ENCODE measurements around the gene NLRP3. TPM values are rescaled to one million over a fixed set of nuclear protein-coding genes. Genes with fewer than 3 reads are reported as not detected.
A peak's percentile ranks its signal among the peaks of the same experiment; 100 is the strongest.
"Not testable (repeated sequence)": the region's sequence is repeated elsewhere in the genome, so short reads cannot be mapped to it uniquely, and the experiment has no call there.

NLRP3 gene
- total and polyA plus RNA-seq, 2 donors from 2014 or later: 4.0 TPM; not detected in 1

DNA sequence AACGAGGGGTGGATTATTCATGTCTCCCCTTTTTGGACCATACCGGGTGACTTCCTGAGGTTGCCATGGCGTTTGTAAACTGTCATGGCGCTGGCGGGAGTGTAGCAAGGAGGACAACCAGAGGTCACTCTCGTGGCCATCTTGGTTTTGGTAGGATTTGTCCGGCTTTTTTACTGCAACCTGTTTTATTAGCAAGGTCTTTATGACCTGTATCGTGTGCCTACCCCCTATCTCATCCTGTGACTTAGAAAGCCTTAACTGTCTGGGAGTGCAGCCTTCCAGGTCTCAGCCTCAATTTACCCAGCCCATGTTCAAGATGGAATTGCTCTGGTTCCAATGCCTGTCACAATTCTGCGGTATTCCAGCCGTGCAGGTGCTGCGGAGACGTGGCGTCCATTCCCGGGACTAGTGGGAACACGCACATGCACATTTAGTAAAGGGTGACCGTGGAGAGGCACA lies 44.1 kb upstream of the NLRP3 start:
- Histone ChIP-seq H3K27ac (ENCODE audit: low read depth in 2 of 2, low read length in 2 of 2) (no peak overlapping the region), H3K4me3 (ENCODE audit: low read length in 3 of 3) (no peak overlapping the region), H3K9ac (ENCODE audit: low read length in 3 of 3) (no peak overlapping the region), H3K9me3 (ENCODE audit: control insufficient read depth in 2 of 3, insufficient read depth in 1 of 3, low read length in 3 of 3) (no peaks in the 10 kb centered on the region), H3K36me3 (ENCODE audit: control insufficient read depth in 2 of 3, insufficient read depth in 3 of 3, low read length in 3 of 3) (no peaks in the 10 kb centered on the region), H3K27me3 (ENCODE audit: control insufficient read depth, insufficient read depth, low read length) (no peaks in the 10 kb centered on the region), H3K4me1 (ENCODE audit: control insufficient read depth in 2 of 3, insufficient read depth in 2 of 3, low read depth in 1 of 3, low read length in 3 of 3) (no peaks in the 10 kb centered on the region)
- no peak for FAIRE-seq
- TF ChIP-seq, protein P1, sequence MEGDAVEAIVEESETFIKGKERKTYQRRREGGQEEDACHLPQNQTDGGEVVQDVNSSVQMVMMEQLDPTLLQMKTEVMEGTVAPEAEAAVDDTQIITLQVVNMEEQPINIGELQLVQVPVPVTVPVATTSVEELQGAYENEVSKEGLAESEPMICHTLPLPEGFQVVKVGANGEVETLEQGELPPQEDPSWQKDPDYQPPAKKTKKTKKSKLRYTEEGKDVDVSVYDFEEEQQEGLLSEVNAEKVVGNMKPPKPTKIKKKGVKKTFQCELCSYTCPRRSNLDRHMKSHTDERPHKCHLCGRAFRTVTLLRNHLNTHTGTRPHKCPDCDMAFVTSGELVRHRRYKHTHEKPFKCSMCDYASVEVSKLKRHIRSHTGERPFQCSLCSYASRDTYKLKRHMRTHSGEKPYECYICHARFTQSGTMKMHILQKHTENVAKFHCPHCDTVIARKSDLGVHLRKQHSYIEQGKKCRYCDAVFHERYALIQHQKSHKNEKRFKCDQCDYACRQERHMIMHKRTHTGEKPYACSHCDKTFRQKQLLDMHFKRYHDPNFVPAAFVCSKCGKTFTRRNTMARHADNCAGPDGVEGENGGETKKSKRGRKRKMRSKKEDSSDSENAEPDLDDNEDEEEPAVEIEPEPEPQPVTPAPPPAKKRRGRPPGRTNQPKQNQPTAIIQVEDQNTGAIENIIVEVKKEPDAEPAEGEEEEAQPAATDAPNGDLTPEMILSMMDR (IDR thresholded peaks at IDR 0.05; ENCODE audit: borderline replicate concordance, extremely low read depth, insufficient read depth): no peak
- no peak for DNase-seq
- intact Hi-C loops (cut with DNase I): no loop called here

DNA sequence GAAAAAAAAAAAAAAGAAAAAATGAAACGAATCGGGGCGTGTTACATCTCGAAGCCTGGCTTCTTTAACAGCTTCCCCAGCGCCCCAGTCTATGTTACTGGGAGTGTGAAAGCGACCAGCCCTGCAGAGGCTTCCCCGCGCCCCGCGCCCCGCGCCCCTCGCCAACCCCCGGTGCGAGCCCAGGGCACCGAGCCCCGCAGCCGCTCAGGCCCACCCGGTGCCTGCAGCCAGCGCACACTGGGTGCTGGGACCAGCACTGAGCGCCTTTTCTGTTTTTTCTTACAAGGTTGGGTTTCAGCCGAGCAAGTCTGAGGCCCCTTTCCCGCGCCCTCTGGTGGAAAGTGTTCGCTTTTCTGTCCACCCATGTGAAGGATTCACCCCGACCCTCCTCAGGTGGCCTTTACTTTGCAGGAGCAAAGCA lies 42.2 kb upstream of the NLRP3 start:
- Histone ChIP-seq H3K27me3 (ENCODE audit: control insufficient read depth, insufficient read depth, low read length) (no peaks in the 10 kb centered on the region), H3K4me3 (ENCODE audit: low read length in 3 of 3) (peak overlapping the region in 1 of 3 donors; percentile 41), H3K9ac (ENCODE audit: low read length in 3 of 3) (no peak overlapping the region), H3K27ac (ENCODE audit: low read depth in 2 of 2, low read length in 2 of 2) (no peak overlapping the region), H3K4me1 (ENCODE audit: control insufficient read depth in 2 of 3, insufficient read depth in 2 of 3, low read depth in 1 of 3, low read length in 3 of 3) (no peaks in the 10 kb centered on the region), H3K36me3 (ENCODE audit: control insufficient read depth in 2 of 3, insufficient read depth in 3 of 3, low read length in 3 of 3) (no peaks in the 10 kb centered on the region), H3K9me3 (ENCODE audit: control insufficient read depth in 2 of 3, insufficient read depth in 1 of 3, low read length in 3 of 3) (no peaks in the 10 kb centered on the region)
- DNase-seq (peak in 4 of 5 donors; percentile 55 to 79 (median 66)), FAIRE-seq (no peak)
- intact Hi-C loops (cut with DNase I): no loop called here
- TF ChIP-seq, protein P1 (IDR thresholded peaks at IDR 0.05; ENCODE audit: borderline replicate concordance, extremely low read depth, insufficient read depth): peak; percentile 36

GRCh38 chr1:247374651-247375334 lies 41.2 kb upstream of the NLRP3 start:
- H3K27me3 ChIP-seq (ENCODE audit: control insufficient read depth, insufficient read depth, low read length); H3K4me3 ChIP-seq (ENCODE audit: low read length in 3 of 3); H3K27ac ChIP-seq (ENCODE audit: low read depth in 2 of 2, low read length in 2 of 2); intact Hi-C loops (cut with DNase I); H3K36me3 ChIP-seq (ENCODE audit: control insufficient read depth in 2 of 3, insufficient read depth in 3 of 3, low read length in 3 of 3); H3K9ac ChIP-seq (ENCODE audit: low read length in 3 of 3); DNase-seq; H3K9me3 ChIP-seq (ENCODE audit: control insufficient read depth in 2 of 3, insufficient read depth in 1 of 3, low read length in 3 of 3); H3K4me1 ChIP-seq (ENCODE audit: control insufficient read depth in 2 of 3, insufficient read depth in 2 of 3, low read depth in 1 of 3, low read length in 3 of 3); FAIRE-seq: not testable (repeated sequence)

GRCh38 chr1:247375747-247376146 lies 40.2 kb upstream of the NLRP3 start:
- no peak overlapping the region for H3K4me3 ChIP-seq (ENCODE audit: low read length in 3 of 3)
- no peak overlapping the region for H3K27ac ChIP-seq (ENCODE audit: low read depth in 2 of 2, low read length in 2 of 2)
- FAIRE-seq (no peak), DNase-seq (no peak)
- no peaks in the 10 kb centered on the region for H3K36me3 ChIP-seq (ENCODE audit: control insufficient read depth in 2 of 3, insufficient read depth in 3 of 3, low read length in 3 of 3)
- no peaks in the 10 kb centered on the region for H3K27me3 ChIP-seq (ENCODE audit: control insufficient read depth, insufficient read depth, low read length)
- H3K9me3 ChIP-seq (ENCODE audit: control insufficient read depth in 2 of 3, insufficient read depth in 1 of 3, low read length in 3 of 3): peaks cover 0 to 3% (median 0%) of the 10 kb centered on the region in 3 donors
- intact Hi-C loops (cut with DNase I): no loop called here
- H3K4me1 ChIP-seq (ENCODE audit: control insufficient read depth in 2 of 3, insufficient read depth in 2 of 3, low read depth in 1 of 3, low read length in 3 of 3): no peaks in the 10 kb centered on the region
- no peak overlapping the region for H3K9ac ChIP-seq (ENCODE audit: low read length in 3 of 3)
- TF ChIP-seq, protein P1 (IDR thresholded peaks at IDR 0.05; ENCODE audit: borderline replicate concordance, extremely low read depth, insufficient read depth): no peak
